AG04450 (cell line): ENCODE data around the gene DAPP1. TPM values are rescaled to one million over a fixed set of nuclear protein-coding genes. Genes with fewer than 3 reads are reported as not detected.

Experiments used
- CTCF ChIA-PET: fragments of 300-600, 350-600 bp; formaldehyde crosslinking; extraction: SDS; loops from one replicate; lab custom pipeline; 2022; ENCODE audit warnings: antibody characterized with exemption, inconsistent platforms; lab: Charles Lee
- POLR2A ChIA-PET: fragments of 350-600 bp; formaldehyde crosslinking; extraction: SDS; loops from one replicate; lab custom pipeline; 2021; ENCODE audit warnings: antibody characterized with exemption, inconsistent platforms; lab: Yijun Ruan, JAX
- DNase-seq: peaks from one replicate; pipeline ENCODE4 v3.0.0-alpha.2; 2011; ENCODE audit warnings: low read depth, low spot score
- H3K27ac ChIP-seq: one replicate; pipeline ENCODE4 v1.5.1; 2012; ENCODE audit warnings: low read depth, low read length, control low read depth
- H3K27me3 ChIP-seq: one replicate; pipeline ENCODE4 v1.6.0; 2012; ENCODE audit warnings: low read length; ENCODE audit not compliant: control insufficient read depth, insufficient read depth
- H3K4me3 ChIP-seq: 2 replicates; pipeline ENCODE4 v1.5.1; 2011; ENCODE audit warnings: mild to moderate bottlenecking, low read depth, low read length, control low read depth
- H3K9me3 ChIP-seq: 2 replicates; pipeline ENCODE4 v1.5.1; 2012; ENCODE audit warnings: low read length; ENCODE audit not compliant: control insufficient read depth, insufficient read depth
- polyA plus RNA-seq: library from polyadenylated mRNA; depleted of rRNA; stranded (reverse); fragments of >200 nt; gene quantifications from 2 replicates; pipeline ENCODE4 v1.2.3, GENCODE V29; 2011
- TF ChIP-seq, protein P1 (sequence below): IDR thresholded peaks from 2 replicates; pipeline ENCODE4 v1.5.1; 2011; ENCODE audit warnings: low read depth, low read length, control low read depth, inconsistent platforms

Gene DAPP1
- polyA plus RNA-seq, 1 experiment: not detected

DNA sequence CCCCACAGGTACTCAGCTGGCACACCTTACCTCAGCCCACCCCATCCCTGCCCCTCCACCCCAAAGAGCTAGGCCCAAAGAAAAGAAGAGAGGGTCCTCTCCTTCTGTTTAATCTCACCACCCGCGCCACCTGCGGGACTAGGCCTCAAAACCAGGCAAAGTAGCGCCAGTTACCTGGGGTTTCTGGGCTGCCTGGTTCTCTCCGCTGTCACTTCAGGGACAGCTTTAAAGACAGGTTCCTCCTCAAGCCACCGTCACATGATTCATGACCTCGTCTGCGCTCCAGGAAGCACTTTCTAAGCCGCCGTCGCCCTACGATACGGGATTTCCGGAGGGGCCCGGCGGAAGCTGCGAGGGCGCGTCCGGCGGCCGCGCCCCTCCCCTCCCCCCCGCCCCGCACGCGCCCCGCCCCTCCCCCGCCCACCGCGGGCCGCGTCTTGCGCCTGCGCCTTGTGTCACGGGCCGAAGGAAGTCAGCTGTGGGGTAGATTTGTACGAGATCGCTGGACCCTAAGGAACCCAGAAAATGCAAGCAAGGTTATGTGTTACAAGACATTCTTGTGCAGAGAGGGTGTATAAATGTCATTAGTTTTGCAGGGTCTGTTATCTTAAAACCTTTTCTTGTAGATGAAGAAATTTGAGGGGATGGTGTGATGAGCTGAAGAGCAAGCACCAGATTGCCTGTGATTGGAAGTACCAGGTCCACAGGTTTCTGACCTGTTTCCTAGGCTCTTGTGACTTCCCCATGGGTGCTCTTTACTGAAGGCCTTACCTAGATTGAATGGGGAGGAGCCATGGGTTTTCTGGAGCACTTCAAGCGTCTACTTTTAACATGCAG, 77.8 kb downstream of the DAPP1 start, which contains the start of gene LAMTOR3:
LAMTOR3 (minus strand) TSS at position 267 of the 837 bp plus-strand sequence. CDS start 464 bp downstream, outside the sequence.
- TF ChIP-seq, protein P1, sequence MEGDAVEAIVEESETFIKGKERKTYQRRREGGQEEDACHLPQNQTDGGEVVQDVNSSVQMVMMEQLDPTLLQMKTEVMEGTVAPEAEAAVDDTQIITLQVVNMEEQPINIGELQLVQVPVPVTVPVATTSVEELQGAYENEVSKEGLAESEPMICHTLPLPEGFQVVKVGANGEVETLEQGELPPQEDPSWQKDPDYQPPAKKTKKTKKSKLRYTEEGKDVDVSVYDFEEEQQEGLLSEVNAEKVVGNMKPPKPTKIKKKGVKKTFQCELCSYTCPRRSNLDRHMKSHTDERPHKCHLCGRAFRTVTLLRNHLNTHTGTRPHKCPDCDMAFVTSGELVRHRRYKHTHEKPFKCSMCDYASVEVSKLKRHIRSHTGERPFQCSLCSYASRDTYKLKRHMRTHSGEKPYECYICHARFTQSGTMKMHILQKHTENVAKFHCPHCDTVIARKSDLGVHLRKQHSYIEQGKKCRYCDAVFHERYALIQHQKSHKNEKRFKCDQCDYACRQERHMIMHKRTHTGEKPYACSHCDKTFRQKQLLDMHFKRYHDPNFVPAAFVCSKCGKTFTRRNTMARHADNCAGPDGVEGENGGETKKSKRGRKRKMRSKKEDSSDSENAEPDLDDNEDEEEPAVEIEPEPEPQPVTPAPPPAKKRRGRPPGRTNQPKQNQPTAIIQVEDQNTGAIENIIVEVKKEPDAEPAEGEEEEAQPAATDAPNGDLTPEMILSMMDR: no peak
- H3K4me3 ChIP-seq: peak within 1 kb of the TSS; percentile 90
- ChIA-PET CTCF (interaction anchor here (0.6 to 2.7 kb wide), 2 partner anchors 54 to 103 kb away, joined by 5 to 9 read pairs; no protein-coding TSS in a partner anchor), POLR2A (interaction anchor here (1.0 to 1.4 kb wide), 3 partner anchors 53 to 56 kb away, joined by 4 to 10 read pairs (median 9); partner anchors contain the start of gene H2AZ1)
- H3K27ac ChIP-seq: peak within 1 kb of the TSS; percentile 80
- DNase-seq: peak; percentile 51
- H3K9me3 ChIP-seq: no peaks in the 10 kb centered on the region
- H3K27me3 ChIP-seq: no peaks in the 10 kb centered on the region

DNA sequence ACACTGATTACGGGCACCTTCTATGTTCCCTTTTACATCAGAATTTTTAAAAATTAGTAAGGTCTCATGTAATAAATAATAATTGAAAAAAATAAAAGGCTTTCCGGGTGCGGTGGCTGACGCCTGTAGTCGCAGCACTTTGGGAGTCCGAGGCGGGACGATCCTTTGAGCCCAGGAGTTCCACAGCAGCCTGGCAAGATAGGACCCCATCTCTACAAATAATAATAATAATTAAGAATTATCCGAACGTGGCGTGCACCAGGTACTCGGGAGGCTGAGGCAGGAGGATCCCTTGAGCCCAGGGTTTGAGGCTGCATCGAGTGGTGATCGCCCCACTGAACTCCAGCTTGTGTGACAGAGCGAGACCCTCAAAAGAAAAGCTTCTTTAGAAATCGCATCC, 78.4 kb downstream of the DAPP1 start:
- Histone ChIP-seq H3K27me3 (no peaks in the 10 kb centered on the region), H3K27ac (peak overlapping the region; percentile 42), H3K4me3 (peak overlapping the region; percentile 59), H3K9me3 (no peaks in the 10 kb centered on the region)
- POLR2A ChIA-PET: interaction anchor here (1.0 to 1.4 kb wide), 3 partner anchors 52 to 55 kb away, joined by 4 to 10 read pairs (median 9); partner anchors contain the start of gene H2AZ1
- CTCF ChIA-PET: interaction anchor here (2.7 kb wide), 1 partner anchor 53 kb away, joined by 9 read pairs; no protein-coding TSS in a partner anchor
- DNase-seq: no peak
- TF ChIP-seq, protein P1: no peak

DNA sequence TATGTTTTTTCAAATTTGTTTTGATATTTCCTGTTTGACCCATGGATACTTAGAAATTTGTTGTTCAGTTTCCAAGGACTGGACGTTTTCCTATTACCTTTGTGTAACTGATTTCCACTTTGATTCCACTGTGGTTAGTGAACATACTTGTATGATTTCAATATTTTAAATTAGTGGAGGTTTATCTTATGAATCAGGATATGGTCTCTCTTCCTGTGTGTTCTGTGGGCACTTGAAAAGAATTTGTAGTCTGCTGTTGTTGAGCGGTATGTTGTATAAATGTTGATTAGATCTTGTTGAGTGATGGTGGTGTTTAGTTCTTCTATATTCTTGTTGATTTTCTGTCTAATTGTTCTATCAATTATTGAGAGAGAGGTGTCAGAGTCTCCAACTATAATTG, 98.8 kb downstream of the DAPP1 start:
- DNase-seq: no peak
- POLR2A ChIA-PET: no interaction called here
- CTCF ChIA-PET: no interaction called here
- no peak overlapping the region for H3K27ac ChIP-seq
- TF ChIP-seq, protein P1: no peak
- H3K27me3 ChIP-seq: no peaks in the 10 kb centered on the region
- H3K9me3 ChIP-seq: peaks cover 2% of the 10 kb centered on the region
- no peak overlapping the region for H3K4me3 ChIP-seq

DNA sequence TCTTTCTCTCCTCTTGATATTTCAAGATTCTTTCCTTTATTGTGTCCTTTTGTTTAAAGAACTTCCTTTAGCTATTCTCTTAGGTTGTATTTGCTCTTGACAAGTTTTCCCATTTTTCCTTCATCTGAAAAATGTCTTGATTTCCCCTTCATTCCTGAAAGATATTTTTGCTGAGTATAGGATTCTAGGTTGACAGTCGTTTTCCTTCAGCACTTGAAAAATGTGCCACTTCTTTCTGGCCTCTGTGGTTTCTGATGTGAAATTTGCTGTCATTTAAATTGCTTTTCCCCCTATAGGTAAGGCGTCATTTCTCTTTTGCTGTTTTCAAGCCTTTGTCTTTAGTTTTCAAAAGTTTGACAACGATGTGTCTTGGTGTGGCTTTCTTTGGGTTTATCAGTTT, 100.9 kb downstream of the DAPP1 start:
- Histone ChIP-seq H3K9me3 (peaks cover 2% of the 10 kb centered on the region), H3K4me3 (no peak overlapping the region), H3K27me3 (no peaks in the 10 kb centered on the region), H3K27ac (no peak overlapping the region)
- TF ChIP-seq, protein P1: no peak
- ChIA-PET POLR2A (no interaction called here), CTCF (interaction anchor here (1.3 kb wide), 1 partner anchor 31 kb away, joined by 3 read pairs; no protein-coding TSS in a partner anchor)
- DNase-seq: no peak

DNA sequence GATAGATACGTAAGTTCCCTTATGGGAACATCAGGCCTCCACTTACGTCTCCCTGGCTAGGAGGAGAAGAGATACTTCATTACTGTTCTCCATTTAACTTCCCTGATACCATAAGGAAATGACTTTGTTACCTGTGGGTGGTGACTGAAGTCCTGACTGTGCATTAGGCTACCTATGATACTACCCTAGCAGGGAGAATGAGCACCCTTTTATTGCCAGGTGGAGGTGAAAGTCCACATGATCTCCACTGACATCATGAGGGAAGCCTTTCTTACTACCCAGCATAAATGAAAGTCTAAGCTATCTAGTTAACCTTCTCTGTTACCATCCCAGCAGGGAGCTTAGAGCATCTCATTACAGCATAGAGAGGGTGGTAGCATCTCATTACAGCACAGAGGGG, 102.0 kb downstream of the DAPP1 start:
- H3K27me3 ChIP-seq: no peaks in the 10 kb centered on the region
- ChIA-PET CTCF (interaction anchor here (1.2 to 1.3 kb wide), 2 partner anchors 11 to 30 kb away, joined by 3 to 4 read pairs; no protein-coding TSS in a partner anchor), POLR2A (no interaction called here)
- H3K27ac ChIP-seq: peak overlapping the region; percentile 13
- no peak overlapping the region for H3K4me3 ChIP-seq
- H3K9me3 ChIP-seq: peaks cover 2% of the 10 kb centered on the region
- DNase-seq: no peak
- TF ChIP-seq, protein P1: no peak
